IPS-20b (cell line): ENCODE data around the gene PROSER2.
"Not testable (repeated sequence)": the region's sequence is repeated elsewhere in the genome, so short reads cannot be mapped to it uniquely, and the experiment has no call there.

Experiments used
- H3K27ac ChIP-seq: one replicate; pipeline ENCODE4 v1.5.1; 2013; ENCODE audit warnings: low read length
- H3K27me3 ChIP-seq: 2 replicates; pipeline ENCODE4 v1.6.1; 2013; ENCODE audit warnings: mild to moderate bottlenecking, low read length, inconsistent platforms; ENCODE audit not compliant: insufficient read depth
- H3K36me3 ChIP-seq: 2 replicates; pipeline ENCODE4 v1.6.1; 2013; ENCODE audit warnings: low read depth, mild to moderate bottlenecking, inconsistent platforms, low read length, moderate library complexity; ENCODE audit not compliant: insufficient read depth
- H3K4me1 ChIP-seq: 2 replicates; pipeline ENCODE4 v1.6.1; 2013; ENCODE audit warnings: mild to moderate bottlenecking, control low read depth, inconsistent platforms, low read length, moderate library complexity; ENCODE audit not compliant: insufficient read depth
- H3K4me3 ChIP-seq: 2 replicates; pipeline ENCODE4 v1.5.1; 2013; ENCODE audit warnings: mild to moderate bottlenecking, low read length, inconsistent platforms
- H3K9ac ChIP-seq: 2 replicates; pipeline ENCODE4 v1.6.1; 2013; ENCODE audit warnings: low read depth, mild to moderate bottlenecking, inconsistent platforms, low read length, moderate library complexity
- H3K9me3 ChIP-seq: 2 replicates; pipeline ENCODE4 v1.6.1; 2013; ENCODE audit warnings: mild to moderate bottlenecking, low read depth, low read length, inconsistent platforms; ENCODE audit not compliant: insufficient read depth

PROSER2 gene

DNA sequence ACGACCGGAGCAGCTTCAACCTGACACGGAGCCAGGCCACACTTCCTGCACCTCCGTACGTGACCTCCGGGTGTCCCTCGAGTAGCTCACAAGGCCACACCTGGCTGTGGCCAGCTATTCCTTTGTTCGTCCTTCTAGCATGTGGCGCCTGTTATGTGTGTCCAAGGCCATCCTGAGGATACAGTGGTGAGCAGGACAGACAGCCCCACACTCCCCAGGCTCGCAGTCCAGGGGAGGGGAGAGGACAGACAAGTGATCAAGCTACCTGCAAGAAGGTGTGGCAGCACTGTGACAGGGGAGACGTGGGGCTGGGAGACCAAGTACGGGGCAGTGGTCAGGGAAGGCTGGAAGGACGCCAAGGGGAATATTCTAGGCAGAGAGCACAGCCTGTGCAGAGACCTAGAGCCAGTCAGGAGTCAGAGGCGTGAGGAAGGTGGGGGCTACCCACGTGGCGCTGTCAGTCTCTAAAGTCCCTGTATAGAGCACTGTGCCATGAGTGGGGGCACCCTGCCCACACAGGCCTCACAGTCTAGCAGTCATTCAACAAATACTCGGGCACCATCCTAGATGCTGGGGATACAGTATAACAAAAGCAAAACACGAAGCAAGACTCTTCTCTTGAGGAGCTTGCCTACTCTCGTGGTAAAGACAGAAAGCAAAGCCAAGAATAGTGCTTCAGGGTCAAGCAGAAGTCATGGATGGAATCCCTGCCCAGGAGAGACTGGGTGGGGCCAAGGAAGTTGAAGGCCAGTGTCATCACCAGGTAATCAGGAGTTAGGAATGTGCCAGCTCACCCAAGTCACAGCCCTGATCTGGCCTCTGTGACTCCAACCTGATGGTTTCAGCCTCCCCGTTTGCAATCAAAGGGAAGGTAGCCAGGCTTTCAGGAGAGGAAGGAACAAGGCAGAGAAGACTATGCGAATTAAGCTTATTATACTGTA lies 58.6 kb downstream of the PROSER2 start:
- Histone ChIP-seq H3K36me3 (no peaks in the 10 kb centered on the region), H3K9ac (no peak overlapping the region), H3K27me3 (no peaks in the 10 kb centered on the region), H3K4me1 (no peaks in the 10 kb centered on the region), H3K4me3 (no peak overlapping the region), H3K27ac (no peak overlapping the region), H3K9me3 (no peaks in the 10 kb centered on the region)

DNA sequence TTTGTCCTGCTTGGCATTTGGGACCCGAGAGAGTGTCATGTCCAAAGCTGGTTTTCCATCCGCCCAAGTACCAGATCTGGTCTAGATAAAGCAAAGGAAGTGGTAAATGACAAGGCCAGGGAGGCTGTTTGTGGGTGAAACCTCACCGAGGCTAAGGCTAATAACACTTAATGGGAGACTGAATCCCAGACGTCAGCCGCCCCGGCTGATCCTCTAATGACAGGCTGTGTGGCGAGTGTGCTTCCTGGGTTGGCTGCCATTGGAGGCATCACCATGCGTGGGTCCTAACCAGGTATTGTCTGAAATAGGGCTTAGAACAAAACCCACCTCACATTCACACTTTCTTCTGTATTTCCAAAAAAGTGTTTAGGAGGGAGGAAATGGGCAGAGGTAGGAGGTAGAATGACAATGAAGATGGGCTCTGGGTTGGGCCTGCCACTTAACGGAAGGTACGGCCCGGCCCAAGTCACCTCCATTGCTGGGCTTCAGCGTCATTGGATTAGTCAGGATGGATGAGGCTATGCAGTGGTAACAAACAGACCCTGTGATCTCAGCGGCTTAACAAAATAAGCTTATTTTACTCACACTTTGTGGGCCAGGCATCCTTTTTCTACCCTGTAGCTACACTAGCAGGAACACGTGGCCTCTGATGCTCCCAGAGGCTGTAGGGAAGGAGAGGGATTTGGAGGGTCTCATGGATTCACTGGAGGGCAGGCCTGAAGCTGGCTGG lies 59.7 kb downstream of the PROSER2 start:
- H3K27ac ChIP-seq = no peak overlapping the region
- no peak overlapping the region for H3K9ac ChIP-seq
- no peaks in the 10 kb centered on the region for H3K4me1 ChIP-seq

GRCh38 chr10:11884706-11885423 lies 61.7 kb downstream of the PROSER2 start:
- Histone ChIP-seq H3K9ac (no peak overlapping the region), H3K9me3 (no peaks in the 10 kb centered on the region), H3K4me1 (no peaks in the 10 kb centered on the region), H3K27ac (no peak overlapping the region), H3K27me3 (no peaks in the 10 kb centered on the region), H3K36me3 (no peaks in the 10 kb centered on the region), H3K4me3 (no peak overlapping the region)

More for the DNA sequence above, 59.7 kb downstream of the PROSER2 start:
- H3K4me3 ChIP-seq = no peak overlapping the region
- no peaks in the 10 kb centered on the region for H3K27me3 ChIP-seq
- H3K9me3 ChIP-seq = no peaks in the 10 kb centered on the region
- H3K36me3 ChIP-seq = no peaks in the 10 kb centered on the region

- Histone ChIP-seq H3K4me1 (no peaks in the 10 kb centered on the region), H3K27ac (no peak overlapping the region), H3K4me3 (no peak overlapping the region), H3K36me3 (no peaks in the 10 kb centered on the region), H3K27me3 (no peaks in the 10 kb centered on the region), H3K9me3 (no peaks in the 10 kb centered on the region), H3K9ac (no peak overlapping the region)
Observed at GRCh38 chr10:11885437-11886137, 62.4 kb downstream of the PROSER2 start.

DNA sequence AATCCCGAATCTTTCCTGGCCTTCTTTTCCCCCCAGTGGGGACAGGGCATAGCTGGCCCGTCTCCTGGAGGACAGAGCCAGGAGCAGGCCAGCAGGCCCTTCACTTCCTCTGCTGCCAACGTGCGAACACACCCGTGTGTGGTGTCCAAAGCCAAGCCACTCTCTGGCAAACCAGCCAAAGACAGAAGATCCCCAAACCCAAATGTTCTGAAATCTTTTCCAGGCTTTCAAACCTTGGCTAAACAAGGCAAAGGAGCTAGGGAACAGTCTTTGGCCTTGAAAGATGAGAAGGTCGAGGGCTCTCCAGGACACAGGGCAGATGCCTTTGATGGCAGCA lies 63.0 kb downstream of the PROSER2 start:
- H3K27me3 ChIP-seq = no peaks in the 10 kb centered on the region
- no peaks in the 10 kb centered on the region for H3K36me3 ChIP-seq
- H3K9me3 ChIP-seq = no peaks in the 10 kb centered on the region
- no peak overlapping the region for H3K27ac ChIP-seq
- H3K9ac ChIP-seq = no peak overlapping the region
- no peak overlapping the region for H3K4me3 ChIP-seq
- H3K4me1 ChIP-seq = no peaks in the 10 kb centered on the region

- no peaks in the 10 kb centered on the region for H3K27me3 ChIP-seq
- no peaks in the 10 kb centered on the region for H3K9me3 ChIP-seq
- no peaks in the 10 kb centered on the region for H3K36me3 ChIP-seq
- H3K4me3 ChIP-seq = no peak overlapping the region
- H3K4me1 ChIP-seq = no peaks in the 10 kb centered on the region
- no peak overlapping the region for H3K9ac ChIP-seq
- H3K27ac ChIP-seq = no peak overlapping the region
Observed at GRCh38 chr10:11886851-11887250, 63.7 kb downstream of the PROSER2 start.

DNA sequence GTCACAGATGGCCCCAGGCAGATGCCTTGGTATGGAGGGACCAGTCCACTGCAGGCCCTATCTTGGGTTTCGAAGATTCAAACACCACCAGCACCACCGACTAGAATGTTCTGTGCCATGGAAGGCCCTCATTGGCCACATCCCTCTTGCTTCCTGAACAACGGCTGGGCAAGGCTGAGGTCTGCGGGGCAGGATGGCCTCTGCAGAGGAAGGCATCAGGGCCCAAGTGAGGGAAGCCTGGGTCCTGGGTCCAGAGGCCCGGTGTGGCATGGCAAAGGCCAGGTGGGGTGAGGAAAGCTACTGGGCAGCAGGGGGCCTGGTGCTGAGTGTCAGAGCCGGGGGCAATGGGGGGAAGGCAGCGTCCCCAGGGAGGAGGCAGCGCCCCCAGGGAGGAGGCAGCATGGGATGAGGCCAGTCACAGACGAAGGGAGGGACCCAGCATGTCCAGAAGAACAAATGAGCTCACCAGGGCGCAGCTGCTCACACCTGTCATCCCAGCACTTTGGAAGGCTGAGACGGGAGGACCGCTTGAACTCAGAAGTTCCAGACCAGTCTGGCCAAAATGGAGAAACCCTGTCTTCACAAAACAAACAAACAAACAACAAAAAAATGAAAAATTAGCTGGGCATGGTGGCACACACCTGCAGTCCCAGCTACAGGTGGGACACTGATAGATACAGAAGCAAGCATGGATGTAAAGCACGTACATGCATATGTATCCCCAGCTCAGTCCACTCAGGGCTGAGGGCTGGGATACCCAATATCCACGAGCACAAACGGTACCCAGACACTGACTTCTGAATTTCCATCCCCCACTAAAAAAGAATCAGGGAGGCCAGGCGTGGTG lies 64.4 kb downstream of the PROSER2 start:
- H3K9ac ChIP-seq = no peak overlapping the region
- no peaks in the 10 kb centered on the region for H3K9me3 ChIP-seq
- H3K36me3 ChIP-seq = no peaks in the 10 kb centered on the region
- H3K4me3 ChIP-seq = no peak overlapping the region
- H3K27me3 ChIP-seq = no peaks in the 10 kb centered on the region
- no peak overlapping the region for H3K27ac ChIP-seq
- H3K4me1 ChIP-seq = no peaks in the 10 kb centered on the region

DNA sequence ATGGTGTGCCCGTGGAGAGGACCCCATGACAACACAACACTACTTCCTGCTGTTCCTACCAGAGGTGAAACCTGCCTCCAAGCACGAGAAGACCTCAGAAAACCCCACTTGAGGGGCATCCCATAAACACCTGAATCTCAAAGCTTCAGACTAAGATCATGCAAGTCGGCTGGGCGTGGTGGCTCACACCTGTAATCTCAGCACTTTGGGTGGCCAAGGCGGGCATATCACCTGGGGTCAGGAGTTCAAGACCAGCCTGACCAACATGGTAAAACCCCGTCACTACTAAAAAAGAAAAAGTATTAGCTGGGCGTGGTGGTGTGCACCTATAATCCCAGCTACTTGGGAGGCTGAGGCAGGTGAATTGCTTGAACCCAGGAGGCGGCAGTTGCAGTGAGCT lies 66.1 kb downstream of the PROSER2 start:
- not testable (repeated sequence) for H3K36me3 ChIP-seq

DNA sequence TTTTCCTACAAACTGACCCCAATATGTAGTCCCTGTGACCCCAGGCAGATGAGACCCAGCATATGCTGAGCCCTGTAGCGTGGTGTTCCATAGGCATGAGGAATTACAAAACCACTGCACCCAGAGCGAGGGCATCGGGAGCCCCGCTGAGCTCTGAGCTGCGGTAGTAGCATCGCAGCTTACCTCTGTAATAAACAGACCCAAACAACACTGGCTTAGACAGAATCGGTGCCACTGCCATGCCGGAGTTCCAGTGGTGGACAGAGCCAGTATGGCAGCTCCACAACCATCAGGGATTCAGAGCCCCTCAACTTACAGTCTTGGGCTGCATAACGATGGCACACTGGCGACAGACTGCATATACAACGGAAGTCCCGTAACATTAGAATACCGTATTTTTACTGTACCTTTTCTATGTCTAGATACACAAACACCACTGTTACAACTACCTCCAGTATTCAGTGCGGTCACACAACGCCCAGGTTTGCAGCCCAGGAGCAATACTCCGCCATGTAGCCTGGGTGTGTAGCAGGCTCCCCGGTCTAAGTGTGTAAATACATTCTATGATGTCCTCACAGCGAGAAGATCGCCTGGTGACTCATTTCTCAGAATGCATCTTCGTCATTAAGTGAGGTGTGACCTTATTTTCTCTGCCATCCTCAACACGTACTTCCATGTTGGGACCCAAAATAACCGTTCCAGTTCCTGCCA lies 68.8 kb downstream of the PROSER2 start:
- no peaks in the 10 kb centered on the region for H3K27me3 ChIP-seq
- H3K36me3 ChIP-seq = no peaks in the 10 kb centered on the region
- H3K4me1 ChIP-seq = no peaks in the 10 kb centered on the region
- H3K9ac ChIP-seq = no peak overlapping the region
- H3K27ac ChIP-seq = no peak overlapping the region
- no peak overlapping the region for H3K4me3 ChIP-seq
- H3K9me3 ChIP-seq = no peaks in the 10 kb centered on the region

More for the DNA sequence above, 66.1 kb downstream of the PROSER2 start:
- not testable (repeated sequence) for H3K9ac ChIP-seq, H3K4me1 ChIP-seq, H3K27ac ChIP-seq, H3K27me3 ChIP-seq, H3K9me3 ChIP-seq, H3K4me3 ChIP-seq

DNA sequence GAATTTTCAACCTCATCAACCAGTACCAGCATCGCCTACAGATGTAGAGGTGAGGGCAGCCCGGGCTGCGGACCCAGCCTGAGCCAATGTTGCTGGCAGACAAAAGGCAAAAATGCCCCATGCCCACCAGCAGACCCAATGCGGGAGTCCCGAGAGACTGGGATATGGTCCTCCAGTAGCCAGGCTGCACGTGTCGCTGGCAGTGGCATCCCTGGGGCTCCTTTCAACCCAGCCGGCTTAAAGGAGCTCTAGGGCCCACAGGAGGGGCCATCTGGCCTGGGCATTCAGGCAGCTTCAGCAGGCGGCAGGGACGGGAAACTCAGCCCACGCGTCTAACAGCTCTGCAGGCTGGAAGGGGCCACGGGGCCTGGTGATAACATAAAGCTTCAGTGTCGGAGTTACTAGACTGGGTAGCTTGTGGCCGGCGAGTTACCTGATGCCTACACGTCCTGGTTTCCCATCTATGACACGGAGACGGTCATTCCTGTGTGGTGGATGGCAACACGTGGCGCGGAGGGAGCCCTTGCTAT lies 70.7 kb downstream of the PROSER2 start:
- Histone ChIP-seq H3K9me3 (no peaks in the 10 kb centered on the region), H3K27me3 (no peaks in the 10 kb centered on the region), H3K4me1 (peaks cover 3% of the 10 kb centered on the region; the same call in 1 of the 2 replicates), H3K36me3 (no peaks in the 10 kb centered on the region), H3K4me3 (no peak overlapping the region), H3K27ac (no peak overlapping the region), H3K9ac (no peak overlapping the region)
